ENCODE data around the gene CEP63.

CEP63 gene

GRCh38 chr3:134471521-134472193, 14.2 kb upstream of the CEP63 start:
- no peak for DNase-seq

- no peak for DNase-seq
Measured at GRCh38 chr3:134472831-134473230, 13.0 kb upstream of the CEP63 start.

GRCh38 chr3:134473868-134474546, 11.8 kb upstream of the CEP63 start:
- DNase-seq, result peak; percentile 89

- DNase-seq, result no peak
Measured at GRCh38 chr3:134474956-134475355, 10.9 kb upstream of the CEP63 start.

GRCh38 chr3:134476306-134476705, 9.6 kb upstream of the CEP63 start:
- DNase-seq, result no peak

GRCh38 chr3:134477002-134477401, 8.9 kb upstream of the CEP63 start:
- no peak for DNase-seq

- no peak for DNase-seq
Measured at GRCh38 chr3:134477938-134478337, 7.9 kb upstream of the CEP63 start.

GRCh38 chr3:134480546-134480945, 5.3 kb upstream of the CEP63 start:
- DNase-seq, result no peak

- DNase-seq, result no peak
Measured at GRCh38 chr3:134481166-134481565, 4.7 kb upstream of the CEP63 start.

- DNase-seq, result no peak
Measured at GRCh38 chr3:134482622-134483021, 3.2 kb upstream of the CEP63 start.

- DNase-seq, result no peak
Measured at GRCh38 chr3:134483195-134483900, 2.5 kb upstream of the CEP63 start.

GRCh38 chr3:134485075-134485717, 661 bp upstream of the CEP63 start:
- DNase-seq, result no peak

- no peak for DNase-seq
Measured at GRCh38 chr3:134486577-134487041, 752 bp downstream of the CEP63 start.

GRCh38 chr3:134487406-134487805, 1.5 kb downstream of the CEP63 start:
- no peak for DNase-seq

GRCh38 chr3:134494495-134494894, 8.6 kb downstream of the CEP63 start:
- DNase-seq, result no peak

- no peak for DNase-seq
Measured at GRCh38 chr3:134495980-134496379, 10.1 kb downstream of the CEP63 start.

GRCh38 chr3:134496471-134497071, 10.7 kb downstream of the CEP63 start:
- no peak for DNase-seq

GRCh38 chr3:134503266-134503665, 17.4 kb downstream of the CEP63 start:
- DNase-seq, result no peak

GRCh38 chr3:134504132-134504531, 18.3 kb downstream of the CEP63 start:
- DNase-seq, result no peak

- no peak for DNase-seq
Measured at GRCh38 chr3:134505485-134505884, 19.6 kb downstream of the CEP63 start.

- no peak for DNase-seq
Measured at GRCh38 chr3:134511500-134511899, 25.6 kb downstream of the CEP63 start.

GRCh38 chr3:134516905-134517304, 31.0 kb downstream of the CEP63 start:
- no peak for DNase-seq

- DNase-seq, result no peak
Measured at GRCh38 chr3:134517791-134518190, 31.9 kb downstream of the CEP63 start.
